Breast epithelium (tissue), 3 donors: ENCODE results near the gene RNFT1.

ENCODE experiments used
- POLR2AphosphoS5 ChIP-seq, 3 donors: sonication (generic); formaldehyde crosslinking; IDR thresholded peaks; one replicate each; pipeline ENCODE4 v1.6.1; 2017; ENCODE audit warnings: antibody characterized with exemption in 3 of 3
- TF ChIP-seq, protein P1 (sequence below), 3 donors: fragments of 450-650 bp; IDR thresholded peaks; one replicate each; pipeline ENCODE4 v1.5.1; 2016 to 2017; ENCODE audit warnings: antibody characterized with exemption in 3 of 3, mild to moderate bottlenecking in 3 of 3, moderate library complexity in 3 of 3

DNA sequence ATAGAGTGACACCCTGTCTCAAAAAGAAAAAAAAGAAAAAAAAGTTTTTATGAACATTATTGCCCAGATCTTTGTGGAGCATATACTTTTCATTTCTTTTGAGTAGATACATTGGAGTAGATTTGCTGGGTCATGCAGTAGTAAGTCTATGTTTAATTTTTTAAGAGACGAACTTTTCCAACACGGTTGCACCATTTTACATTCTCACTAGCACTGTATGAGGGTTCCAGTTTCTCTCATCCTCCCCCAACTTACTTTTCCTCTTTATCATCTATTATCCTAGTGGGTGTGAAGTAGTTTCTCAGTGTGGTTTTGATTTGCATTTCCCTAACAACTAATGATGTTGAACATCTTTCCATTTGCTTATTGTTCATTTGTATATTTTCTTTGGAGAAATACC is 61.1 kb downstream of the RNFT1 start:
- TF ChIP-seq, protein P1, sequence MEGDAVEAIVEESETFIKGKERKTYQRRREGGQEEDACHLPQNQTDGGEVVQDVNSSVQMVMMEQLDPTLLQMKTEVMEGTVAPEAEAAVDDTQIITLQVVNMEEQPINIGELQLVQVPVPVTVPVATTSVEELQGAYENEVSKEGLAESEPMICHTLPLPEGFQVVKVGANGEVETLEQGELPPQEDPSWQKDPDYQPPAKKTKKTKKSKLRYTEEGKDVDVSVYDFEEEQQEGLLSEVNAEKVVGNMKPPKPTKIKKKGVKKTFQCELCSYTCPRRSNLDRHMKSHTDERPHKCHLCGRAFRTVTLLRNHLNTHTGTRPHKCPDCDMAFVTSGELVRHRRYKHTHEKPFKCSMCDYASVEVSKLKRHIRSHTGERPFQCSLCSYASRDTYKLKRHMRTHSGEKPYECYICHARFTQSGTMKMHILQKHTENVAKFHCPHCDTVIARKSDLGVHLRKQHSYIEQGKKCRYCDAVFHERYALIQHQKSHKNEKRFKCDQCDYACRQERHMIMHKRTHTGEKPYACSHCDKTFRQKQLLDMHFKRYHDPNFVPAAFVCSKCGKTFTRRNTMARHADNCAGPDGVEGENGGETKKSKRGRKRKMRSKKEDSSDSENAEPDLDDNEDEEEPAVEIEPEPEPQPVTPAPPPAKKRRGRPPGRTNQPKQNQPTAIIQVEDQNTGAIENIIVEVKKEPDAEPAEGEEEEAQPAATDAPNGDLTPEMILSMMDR (IDR thresholded peaks at IDR 0.05): no peak
- no peak for TF ChIP-seq POLR2AphosphoS5 (IDR thresholded peaks at IDR 0.05)
